ENCODE data around the gene PBX4. TPM values are rescaled to one million over a fixed set of nuclear protein-coding genes. Genes with fewer than 3 reads are reported as not detected.

PBX4 gene
- total RNA-seq, 1 experiment from 2014 or later: not detected

DNA sequence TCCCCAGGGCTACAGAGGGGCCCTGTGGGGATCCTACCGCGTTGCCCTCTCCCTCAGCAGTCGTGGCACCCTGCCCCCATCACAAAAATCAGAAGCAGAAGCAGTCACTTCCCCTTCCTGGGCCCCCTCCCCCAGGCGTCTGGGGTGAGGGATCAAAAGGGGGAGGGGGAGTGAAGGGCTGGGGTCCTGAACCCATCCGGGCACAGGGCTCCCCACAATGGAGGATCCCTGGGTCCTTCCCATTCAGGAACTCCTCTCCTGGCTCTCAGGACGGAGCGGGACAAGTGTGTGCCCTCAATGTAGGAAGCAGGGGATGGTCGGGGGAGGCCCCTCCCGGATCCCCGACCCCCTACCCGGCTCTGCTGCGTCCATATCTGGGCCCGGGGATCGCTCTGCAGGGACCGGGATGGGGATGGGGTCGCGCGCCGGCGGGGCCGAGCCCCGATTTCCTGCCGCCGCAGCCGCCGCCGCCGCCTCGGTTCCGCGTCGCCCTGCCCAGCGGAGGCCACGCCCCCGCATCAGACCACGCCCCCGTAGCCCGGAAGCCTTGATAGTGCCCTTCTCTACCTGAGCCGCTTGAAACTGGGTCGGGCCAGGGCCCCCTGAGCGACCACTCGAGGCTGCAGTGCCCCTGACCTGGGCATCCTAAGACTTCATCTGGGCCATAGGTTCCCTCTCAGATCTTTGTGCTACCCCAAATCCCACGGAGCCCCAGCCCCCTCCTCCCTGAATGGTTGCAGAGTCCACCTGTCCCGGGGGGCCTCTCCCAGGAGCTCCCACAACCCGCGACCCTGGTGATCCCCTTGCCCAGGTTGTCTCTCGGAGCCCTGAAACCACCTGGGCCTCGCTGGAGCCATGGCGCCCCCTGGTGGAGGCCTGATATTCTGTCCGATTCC, 24.9 kb upstream of the PBX4 start, which contains the start of gene GMIP:
Gene GMIP (minus strand): TSS at position 500 of the 896 bp plus-strand sequence. CDS start 128 bp downstream, at position 372.
- Histone ChIP-seq H2AFZ (ENCODE audit: low read length) (no peak within 1 kb of the TSS; the same call in 1 of the 2 replicates), H3K4me2 (ENCODE audit: low read depth, low read length, poor library complexity, severe bottlenecking) (peak within 1 kb of the TSS; percentile 89), H3K4me3 (ENCODE audit: low read length) (peak within 1 kb of the TSS; percentile 89), H3K36me3 (ENCODE audit: insufficient read depth, low read length) (peaks cover 18% of the 10 kb centered on the region), H3K79me2 (ENCODE audit: low read length) (peaks cover 20% of the 10 kb centered on the region), H4K20me1 (ENCODE audit: insufficient read depth, low read depth, low read length) (no peaks in the 10 kb centered on the region), H3K4me1 (ENCODE audit: low read length) (peaks cover 16% of the 10 kb centered on the region), H3K27ac (ENCODE audit: low read length) (peak within 1 kb of the TSS; percentile 87), H3K9me3 (ENCODE audit: low read length) (no peaks in the 10 kb centered on the region), H3K27me3 (ENCODE audit: low read length) (no peaks in the 10 kb centered on the region), H3K9me2 (replicated peaks; ENCODE audit: insufficient read depth, low read length) (no peaks in the 10 kb centered on the region), H3K9ac (ENCODE audit: low read length) (peak within 1 kb of the TSS; percentile 93)
- DNase-seq: peak; percentile 95

DNA sequence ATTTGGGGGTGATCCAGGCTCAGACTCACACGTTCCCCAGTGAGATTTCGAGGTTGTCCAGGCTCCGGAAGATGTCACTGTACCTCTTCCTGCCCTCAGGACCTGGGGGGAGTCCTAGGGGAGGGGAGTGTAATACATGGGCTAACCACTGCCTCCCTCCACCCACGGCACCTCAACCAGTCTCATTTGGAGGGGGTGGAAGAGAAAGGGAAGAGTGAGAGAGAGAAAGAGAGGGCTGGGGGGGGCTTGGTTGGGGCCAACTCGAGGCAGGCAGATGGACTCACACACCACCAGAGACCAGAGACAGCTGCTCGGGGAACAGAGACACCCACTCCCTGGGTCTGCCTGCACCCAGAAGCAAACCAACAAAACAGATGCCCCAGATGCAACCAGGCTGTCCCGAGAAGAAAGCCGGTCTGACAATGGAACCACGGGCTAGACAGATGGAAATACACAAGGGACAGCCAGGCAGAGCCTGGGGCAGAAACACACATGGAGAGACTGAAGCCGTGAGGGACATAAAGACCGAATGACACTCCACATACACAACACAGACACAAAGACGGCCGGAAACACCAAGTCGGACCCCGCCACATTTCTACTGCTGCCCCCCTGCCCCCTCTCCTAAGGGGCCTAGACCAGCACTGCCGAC, 24.1 kb upstream of the PBX4 start:
- H3K27me3 ChIP-seq (ENCODE audit: low read length): no peaks in the 10 kb centered on the region
- H3K79me2 ChIP-seq (ENCODE audit: low read length): peaks cover 20% of the 10 kb centered on the region
- peak overlapping the region; percentile 87 for H3K27ac ChIP-seq (ENCODE audit: low read length)
- peak overlapping the region; percentile 93 for H3K9ac ChIP-seq (ENCODE audit: low read length)
- H3K9me3 ChIP-seq (ENCODE audit: low read length): no peaks in the 10 kb centered on the region
- H3K4me1 ChIP-seq (ENCODE audit: low read length): peaks cover 16% of the 10 kb centered on the region
- H3K36me3 ChIP-seq (ENCODE audit: insufficient read depth, low read length): peaks cover 15% of the 10 kb centered on the region
- peak overlapping the region; percentile 89 for H3K4me2 ChIP-seq (ENCODE audit: low read depth, low read length, poor library complexity, severe bottlenecking)
- H2AFZ ChIP-seq (ENCODE audit: low read length): no peak overlapping the region; the same call in 1 of the 2 replicates
- no peaks in the 10 kb centered on the region for H3K9me2 ChIP-seq (replicated peaks; ENCODE audit: insufficient read depth, low read length)
- DNase-seq: peak; percentile 63
- peak overlapping the region; percentile 89 for H3K4me3 ChIP-seq (ENCODE audit: low read length)
- no peaks in the 10 kb centered on the region for H4K20me1 ChIP-seq (ENCODE audit: insufficient read depth, low read depth, low read length)

DNA sequence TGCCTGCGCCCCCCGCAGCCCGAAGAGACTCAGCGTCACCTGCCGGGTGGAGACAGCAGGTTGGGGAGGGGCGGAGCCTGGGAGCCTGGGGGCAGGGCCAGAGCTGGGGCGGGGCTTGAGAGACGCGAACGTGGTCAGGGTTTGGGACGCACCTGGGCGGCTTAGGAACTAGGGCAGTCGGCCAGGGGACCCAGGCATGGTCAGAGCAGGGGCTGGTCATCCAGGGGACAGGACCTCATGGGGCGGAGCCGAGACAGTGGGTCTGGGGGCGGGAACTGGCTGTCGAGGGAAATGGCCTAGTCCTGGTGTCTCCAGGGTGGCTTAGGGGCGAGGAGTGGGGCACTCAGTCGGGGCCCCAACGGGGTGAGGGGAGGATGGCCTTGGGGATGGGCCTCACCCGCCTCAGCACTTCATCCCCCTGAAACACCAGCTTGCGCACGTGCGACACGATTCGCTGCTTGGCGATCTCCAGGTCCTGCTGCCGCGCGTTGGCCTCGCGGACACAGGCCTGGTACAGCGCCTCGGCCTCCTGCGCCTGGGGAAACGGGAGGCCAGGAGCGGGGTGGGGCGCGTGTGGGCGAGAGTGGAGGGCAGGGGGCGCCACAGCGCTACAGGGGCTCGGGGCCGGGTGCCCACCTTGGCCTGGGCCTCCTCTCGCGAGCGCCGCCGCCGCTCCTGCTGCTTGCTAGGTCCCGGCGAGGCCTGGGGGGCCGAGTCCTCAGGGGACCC, 19.2 kb upstream of the PBX4 start:
- H3K4me2 ChIP-seq (ENCODE audit: low read depth, low read length, poor library complexity, severe bottlenecking): no peak overlapping the region
- H3K9me3 ChIP-seq (ENCODE audit: low read length): no peaks in the 10 kb centered on the region
- peaks cover 14% of the 10 kb centered on the region for H3K79me2 ChIP-seq (ENCODE audit: low read length)
- no peaks in the 10 kb centered on the region for H3K27me3 ChIP-seq (ENCODE audit: low read length)
- H3K36me3 ChIP-seq (ENCODE audit: insufficient read depth, low read length): peaks cover 13% of the 10 kb centered on the region
- no peak overlapping the region for H3K9ac ChIP-seq (ENCODE audit: low read length)
- H4K20me1 ChIP-seq (ENCODE audit: insufficient read depth, low read depth, low read length): no peaks in the 10 kb centered on the region
- no peak overlapping the region for H3K4me3 ChIP-seq (ENCODE audit: low read length)
- peaks cover 9% of the 10 kb centered on the region for H3K4me1 ChIP-seq (ENCODE audit: low read length)
- no peaks in the 10 kb centered on the region for H3K9me2 ChIP-seq (replicated peaks; ENCODE audit: insufficient read depth, low read length)
- DNase-seq: peak; percentile 44
- H2AFZ ChIP-seq (ENCODE audit: low read length): no peak overlapping the region
- H3K27ac ChIP-seq (ENCODE audit: low read length): no peak overlapping the region

DNA sequence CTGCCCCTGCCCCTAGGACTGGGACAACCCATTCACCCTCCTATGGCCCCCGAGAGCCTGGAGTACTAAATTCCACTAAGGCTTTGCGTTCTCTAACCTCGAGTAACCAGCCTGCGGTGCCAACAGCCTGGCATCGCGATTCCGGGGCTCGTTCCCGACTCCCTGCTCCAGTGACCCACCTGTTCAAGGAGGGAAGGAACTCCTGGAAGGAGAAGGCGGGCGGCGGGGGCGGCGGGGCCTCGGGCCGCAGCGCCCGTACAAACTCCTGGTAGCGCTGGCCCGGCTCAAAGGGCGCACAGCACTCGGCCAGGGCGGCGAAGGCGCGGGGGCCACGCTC, 18.7 kb upstream of the PBX4 start:
- Histone ChIP-seq H3K4me3 (ENCODE audit: low read length) (no peak overlapping the region), H3K9me3 (ENCODE audit: low read length) (no peaks in the 10 kb centered on the region), H3K9me2 (replicated peaks; ENCODE audit: insufficient read depth, low read length) (no peaks in the 10 kb centered on the region), H4K20me1 (ENCODE audit: insufficient read depth, low read depth, low read length) (no peaks in the 10 kb centered on the region), H3K36me3 (ENCODE audit: insufficient read depth, low read length) (peaks cover 13% of the 10 kb centered on the region), H3K27ac (ENCODE audit: low read length) (no peak overlapping the region), H2AFZ (ENCODE audit: low read length) (no peak overlapping the region), H3K9ac (ENCODE audit: low read length) (no peak overlapping the region), H3K27me3 (ENCODE audit: low read length) (no peaks in the 10 kb centered on the region), H3K4me2 (ENCODE audit: low read depth, low read length, poor library complexity, severe bottlenecking) (no peak overlapping the region), H3K79me2 (ENCODE audit: low read length) (peaks cover 9% of the 10 kb centered on the region), H3K4me1 (ENCODE audit: low read length) (peaks cover 5% of the 10 kb centered on the region)
- no peak for DNase-seq

DNA sequence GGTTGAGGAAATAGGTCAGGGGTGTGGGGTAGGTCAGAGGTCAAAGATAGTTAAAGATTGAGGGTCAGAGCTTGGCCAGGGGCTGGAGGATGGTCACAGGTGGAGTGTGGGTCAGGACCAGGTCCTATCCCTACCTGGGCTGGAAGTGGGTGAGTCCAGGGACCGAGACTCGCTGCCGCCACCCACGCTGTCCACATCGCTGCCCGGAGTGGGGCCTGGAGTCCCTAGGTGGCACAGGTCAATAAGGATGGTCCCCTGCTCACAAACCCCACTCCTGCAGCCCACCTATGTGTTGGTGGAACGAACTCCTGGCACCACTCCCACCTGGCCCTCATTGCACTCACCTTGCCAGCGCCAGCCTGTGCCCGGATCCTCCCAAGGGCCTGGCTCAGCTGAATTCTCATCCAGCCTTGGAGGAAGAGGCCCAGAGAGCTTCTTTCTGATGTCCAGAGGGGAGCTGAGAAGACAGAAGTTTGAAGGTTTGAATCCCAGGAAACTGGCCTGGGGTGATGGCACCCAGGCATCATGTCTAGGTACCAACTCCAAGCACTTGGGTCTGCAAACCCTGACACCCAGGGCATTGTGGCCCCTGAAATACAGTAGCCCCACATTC, 18.2 kb upstream of the PBX4 start:
- peaks cover 4% of the 10 kb centered on the region for H3K79me2 ChIP-seq (ENCODE audit: low read length)
- H3K9me3 ChIP-seq (ENCODE audit: low read length): no peaks in the 10 kb centered on the region
- no peak for DNase-seq
- H4K20me1 ChIP-seq (ENCODE audit: insufficient read depth, low read depth, low read length): no peaks in the 10 kb centered on the region
- H3K4me3 ChIP-seq (ENCODE audit: low read length): no peak overlapping the region
- H3K27ac ChIP-seq (ENCODE audit: low read length): no peak overlapping the region
- H3K27me3 ChIP-seq (ENCODE audit: low read length): no peaks in the 10 kb centered on the region
- no peak overlapping the region for H3K4me2 ChIP-seq (ENCODE audit: low read depth, low read length, poor library complexity, severe bottlenecking)
- no peaks in the 10 kb centered on the region for H3K9me2 ChIP-seq (replicated peaks; ENCODE audit: insufficient read depth, low read length)
- H2AFZ ChIP-seq (ENCODE audit: low read length): no peak overlapping the region
- H3K4me1 ChIP-seq (ENCODE audit: low read length): peaks cover under 1% of the 10 kb centered on the region; the same call in 1 of the 2 replicates
- peaks cover 10% of the 10 kb centered on the region for H3K36me3 ChIP-seq (ENCODE audit: insufficient read depth, low read length)
- H3K9ac ChIP-seq (ENCODE audit: low read length): no peak overlapping the region

DNA sequence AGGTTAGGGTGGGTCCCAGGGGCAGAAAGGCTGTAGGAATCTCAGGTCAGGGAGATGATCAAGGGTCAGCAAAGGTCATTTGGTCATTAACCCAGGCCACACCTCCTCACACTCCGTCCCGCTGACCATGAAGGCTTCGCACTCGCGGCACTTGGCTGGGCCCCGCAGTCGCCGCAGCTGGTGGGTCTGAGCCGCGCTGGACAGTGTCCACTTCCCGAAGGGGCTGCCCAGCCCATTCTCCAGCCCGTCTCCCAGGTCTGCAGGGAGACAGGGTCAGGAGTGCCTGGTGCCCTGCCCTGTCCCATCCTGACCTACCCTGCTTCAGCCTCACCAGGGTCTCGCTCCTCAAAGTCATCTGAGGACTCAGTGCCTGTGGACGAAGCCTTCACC, 16.8 kb upstream of the PBX4 start:
- Histone ChIP-seq H3K9me2 (replicated peaks; ENCODE audit: insufficient read depth, low read length) (no peaks in the 10 kb centered on the region), H3K4me3 (ENCODE audit: low read length) (no peak overlapping the region), H4K20me1 (ENCODE audit: insufficient read depth, low read depth, low read length) (no peaks in the 10 kb centered on the region), H3K36me3 (ENCODE audit: insufficient read depth, low read length) (peaks cover 10% of the 10 kb centered on the region), H3K27ac (ENCODE audit: low read length) (no peak overlapping the region), H3K27me3 (ENCODE audit: low read length) (no peaks in the 10 kb centered on the region), H3K4me1 (ENCODE audit: low read length) (no peaks in the 10 kb centered on the region), H2AFZ (ENCODE audit: low read length) (no peak overlapping the region), H3K4me2 (ENCODE audit: low read depth, low read length, poor library complexity, severe bottlenecking) (no peak overlapping the region), H3K9ac (ENCODE audit: low read length) (no peak overlapping the region), H3K9me3 (ENCODE audit: low read length) (no peaks in the 10 kb centered on the region), H3K79me2 (ENCODE audit: low read length) (no peaks in the 10 kb centered on the region)
- DNase-seq: no peak

DNA sequence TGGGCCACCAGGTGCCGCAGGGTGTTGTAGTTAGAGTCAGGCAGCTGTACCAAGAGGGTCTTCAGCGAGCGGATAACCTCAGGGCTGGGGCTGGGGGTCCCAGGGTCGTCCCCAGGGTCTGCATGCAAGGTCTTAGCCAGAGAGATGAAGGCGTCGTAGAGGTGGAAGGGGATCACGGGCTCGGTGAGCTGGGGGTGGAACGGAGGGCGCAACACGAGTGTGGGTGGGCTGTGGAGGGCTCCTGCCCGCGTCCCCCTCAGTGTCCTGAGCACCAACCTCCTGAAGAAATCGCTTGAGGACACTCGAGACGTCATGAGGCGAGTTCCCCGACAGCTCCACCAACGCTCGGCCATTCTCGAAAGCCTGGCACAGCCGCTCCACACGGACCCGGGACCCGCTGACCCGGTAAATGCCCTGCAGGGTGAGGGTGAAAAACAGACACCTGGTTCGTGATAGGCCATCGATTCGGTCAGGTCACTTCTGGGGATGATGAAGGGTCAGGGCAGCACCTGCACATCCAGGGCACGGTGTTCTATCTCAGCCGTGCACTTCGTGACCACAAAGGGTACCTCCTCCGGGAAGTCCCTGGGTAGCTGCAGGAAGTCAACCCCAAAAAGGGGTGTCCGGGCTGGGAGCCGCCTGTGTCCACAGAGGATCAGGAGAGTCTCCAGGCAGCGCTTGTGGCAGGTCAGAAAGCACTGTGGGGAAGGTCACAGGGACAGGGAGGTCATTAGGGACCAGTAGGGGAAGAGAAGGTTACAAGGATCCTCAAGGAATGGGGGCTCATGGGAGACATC, 16.2 kb upstream of the PBX4 start:
- no peaks in the 10 kb centered on the region for H3K4me1 ChIP-seq (ENCODE audit: low read length)
- H3K36me3 ChIP-seq (ENCODE audit: insufficient read depth, low read length): peaks cover 13% of the 10 kb centered on the region
- H3K9ac ChIP-seq (ENCODE audit: low read length): no peak overlapping the region
- H3K4me3 ChIP-seq (ENCODE audit: low read length): no peak overlapping the region
- H3K79me2 ChIP-seq (ENCODE audit: low read length): no peaks in the 10 kb centered on the region
- no peak overlapping the region for H2AFZ ChIP-seq (ENCODE audit: low read length)
- H3K4me2 ChIP-seq (ENCODE audit: low read depth, low read length, poor library complexity, severe bottlenecking): no peak overlapping the region
- H4K20me1 ChIP-seq (ENCODE audit: insufficient read depth, low read depth, low read length): no peaks in the 10 kb centered on the region
- no peaks in the 10 kb centered on the region for H3K27me3 ChIP-seq (ENCODE audit: low read length)
- H3K27ac ChIP-seq (ENCODE audit: low read length): no peak overlapping the region
- no peaks in the 10 kb centered on the region for H3K9me2 ChIP-seq (replicated peaks; ENCODE audit: insufficient read depth, low read length)
- no peak for DNase-seq
- no peaks in the 10 kb centered on the region for H3K9me3 ChIP-seq (ENCODE audit: low read length)
